K562 (cell line): ENCODE results near the gene DNAJC8. TPM values are rescaled to one million over a fixed set of nuclear protein-coding genes. Genes with fewer than 3 reads are reported as not detected.

Experiments used
- ATAC-seq: fragments of 200-7000 bp; cut with Tn5 transposase; 3 replicates; pipeline ENCODE4 v1.9.1; 2020; ENCODE audit warnings: moderate library complexity
- BruUV-seq: library from RNA; stranded (reverse); fragments of 400-500 nt; replicated peaks from 2 replicates; lab custom pipeline; 2021; lab: Mats Ljungman, UMichigan
- CTCF ChIA-PET: fragments of 300-600 bp; formaldehyde crosslinking; extraction: SDS; loops from one replicate; lab custom pipeline; 2021; ENCODE audit warnings: low intra/inter-chr PET ratio; lab: Yijun Ruan, JAX
- POLR2A ChIA-PET: fragments of 300-600, 350-650 bp; sonication (Branson Sonifier 250); formaldehyde crosslinking; extraction: SDS; loops from one replicate; lab custom pipeline; 2021; ENCODE audit warnings: antibody characterized with exemption, inconsistent platforms; lab: Yijun Ruan, JAX
- DNase-seq, 4 experiments: peaks; one replicate each; pipeline versions ENCODE4 v3.0.0 to v3.0.0-alpha.2; 2011 to 2018; ENCODE audit warnings: low spot score in 3 of 4, mixed read lengths in 3 of 4; ENCODE audit errors: extremely low read depth in 1 of 4
- FAIRE-seq: peaks from 2 replicates; lab custom pipeline; 2011; peaks lifted over from hg19 to GRCh38; lab: Jason Lieb, UNC
- H2AFZ ChIP-seq: 2 replicates; pipeline ENCODE4 v1.6.0; 2011; ENCODE audit warnings: low read depth, low read length, control low read depth, inconsistent platforms
- H3K27ac ChIP-seq: fragments of 200-600 bp; 3 replicates; pipeline ENCODE4 v1.8.0; 2011; ENCODE audit warnings: low read depth, mild to moderate bottlenecking, control low read depth, inconsistent platforms, low read length, moderate library complexity, mixed read lengths; ENCODE audit errors: extremely low read depth
- H3K27me3 ChIP-seq, 2 experiments: fragments of 300-600 bp in 1 of 2; 2 replicates in 1 of 2; 3 replicates in 1 of 2; pipeline versions ENCODE4 v1.6.0 to v1.8.0; 2011; ENCODE audit warnings: inconsistent platforms in 2 of 2, low read length in 2 of 2, mild to moderate bottlenecking in 1 of 2, mixed read lengths in 1 of 2, moderate library complexity in 1 of 2; ENCODE audit not compliant: control insufficient read depth in 2 of 2, insufficient read depth in 2 of 2
- H3K36me3 ChIP-seq: fragments of 300-600 bp; 3 replicates; pipeline ENCODE4 v1.8.0; 2011; ENCODE audit warnings: mild to moderate bottlenecking, low read length, inconsistent platforms; ENCODE audit not compliant: control insufficient read depth, insufficient read depth
- H3K4me1 ChIP-seq, 2 experiments: fragments of 200-600 bp in 1 of 2; replicated peaks in 1 of 2; 2 replicates in 1 of 2; 3 replicates in 1 of 2; pipeline versions ENCODE4 v1.5.1 to v1.8.0; 2011; ENCODE audit warnings: inconsistent platforms in 2 of 2, low read length in 2 of 2, mild to moderate bottlenecking in 1 of 2, mixed read lengths in 1 of 2, moderate library complexity in 1 of 2; ENCODE audit not compliant: control insufficient read depth in 2 of 2, insufficient read depth in 2 of 2
- H3K4me2 ChIP-seq: 2 replicates; pipeline ENCODE4 v1.6.1; 2011; ENCODE audit warnings: low read length, control low read depth, inconsistent platforms, mixed read lengths; ENCODE audit not compliant: insufficient read depth
- H3K4me3 ChIP-seq: fragments of 200-600 bp; sonication (generic), shearing (Covaris generic); 2 replicates; pipeline ENCODE4 v1.5.1; 2016; ENCODE audit warnings: control low read depth, inconsistent platforms
- H3K79me2 ChIP-seq: fragments of 200-600 bp; 3 replicates; pipeline ENCODE4 v1.8.0; 2011; ENCODE audit warnings: low read length, inconsistent platforms; ENCODE audit not compliant: control insufficient read depth, insufficient read depth
- H3K9ac ChIP-seq, 2 experiments: 2 replicates each; pipeline versions ENCODE4 v1.6.0 to v1.6.1; 2011; ENCODE audit warnings: low read depth in 2 of 2, low read length in 2 of 2, control low read depth in 1 of 2, inconsistent platforms in 1 of 2, mild to moderate bottlenecking in 1 of 2, mixed read lengths in 1 of 2; ENCODE audit not compliant: insufficient read depth in 1 of 2
- H3K9me1 ChIP-seq: one replicate; pipeline ENCODE4 v1.6.0; 2011; ENCODE audit warnings: inconsistent platforms, mild to moderate bottlenecking, low read length, moderate library complexity; ENCODE audit not compliant: control insufficient read depth, insufficient read depth
- H3K9me3 ChIP-seq: replicated peaks from 2 replicates; pipeline ENCODE4 v1.5.1; 2011; ENCODE audit warnings: low read depth, low read length, inconsistent platforms; ENCODE audit not compliant: control insufficient read depth, insufficient read depth
- H4K20me1 ChIP-seq: replicated peaks from 2 replicates; pipeline ENCODE4 v1.6.1; 2011; ENCODE audit warnings: low read length, inconsistent platforms, mixed read lengths; ENCODE audit not compliant: control insufficient read depth, insufficient read depth
- ATF7 ChIP-seq: fragments of 450-650 bp; IDR thresholded peaks from 2 replicates; pipeline ENCODE4 v1.7.1; 2014; ENCODE audit warnings: mild to moderate bottlenecking, moderate library complexity
- E2F3 ChIP-seq: fragments of 250-450 bp; sonication (Bioruptor Pico); IDR thresholded peaks from 2 replicates; pipeline ENCODE4 v1.4.0; 2020; ENCODE audit warnings: mild to moderate bottlenecking
- HMG20A ChIP-seq: fragments of 450-650 bp; formaldehyde crosslinking; conservative IDR thresholded peaks from 2 replicates; pipeline ENCODE4 v1.4.0; 2020; ENCODE audit warnings: mild to moderate bottlenecking, mixed read lengths
- MEIS2 ChIP-seq: fragments of 450-650 bp; IDR thresholded peaks from 2 replicates; pipeline ENCODE4 v1.6.1; 2014; ENCODE audit warnings: mild to moderate bottlenecking; ENCODE audit not compliant: partially characterized antibody
- MXI1 ChIP-seq: IDR thresholded peaks from 2 replicates; pipeline ENCODE4 v1.6.1; 2011; ENCODE audit warnings: low read depth, mild to moderate bottlenecking, improper control_type of control experiment, low read length
- NFATC3 ChIP-seq: fragments of 450-650 bp; IDR thresholded peaks from 2 replicates; pipeline ENCODE4 v1.6.1; 2017; ENCODE audit warnings: mild to moderate bottlenecking
- POLR3G ChIP-seq: IDR thresholded peaks from 2 replicates; pipeline ENCODE4 v1.6.1; 2011; ENCODE audit not compliant: insufficient read length, insufficient replicate concordance; ENCODE audit errors: extremely low read depth
- POU5F1 ChIP-seq: fragments of 150-350 bp; IDR thresholded peaks from 2 replicates; pipeline ENCODE4 v1.6.1; 2014; ENCODE audit warnings: borderline replicate concordance, low read length, low read depth, mild to moderate bottlenecking; ENCODE audit not compliant: partially characterized antibody
- SIRT6 ChIP-seq: IDR thresholded peaks from one replicate; pipeline ENCODE4 v1.6.1; 2012; ENCODE audit warnings: low read depth, mild to moderate bottlenecking, control low read depth, inconsistent platforms, low read length, moderate library complexity
- SRSF1 ChIP-seq: fragments of 200-400 bp; formaldehyde crosslinking; IDR thresholded peaks from 2 replicates; pipeline ENCODE4 v1.6.1; 2017; ENCODE audit warnings: mild to moderate bottlenecking, low read depth, low read length, moderate library complexity
- SUPT5H ChIP-seq: fragments of 450-650 bp; IDR thresholded peaks from 2 replicates; pipeline ENCODE4 v1.6.1; 2016
- TAL1 ChIP-seq: fragments of 450-650 bp; IDR thresholded peaks from 2 replicates; pipeline ENCODE4 v1.6.1; 2016; ENCODE audit warnings: mild to moderate bottlenecking
- TCF3 ChIP-seq: sonication (generic); formaldehyde crosslinking; IDR thresholded peaks from 2 replicates; pipeline ENCODE4 v1.4.0; 2020; ENCODE audit warnings: mild to moderate bottlenecking, missing genetic modification reagents
- TCF7L2 ChIP-seq: fragments of 150-350 bp; IDR thresholded peaks from 2 replicates; pipeline ENCODE4 v1.6.1; 2016; ENCODE audit warnings: low read depth, mild to moderate bottlenecking, low read length, moderate library complexity
- YBX1 ChIP-seq: fragments of 450-650 bp; IDR thresholded peaks from 2 replicates; pipeline ENCODE4 v1.7.1; 2016; ENCODE audit warnings: mild to moderate bottlenecking
- WGBS: fragments of 100-300 bp; shearing (Covaris generic); methylation state at CpG from one replicate; pipeline ENCODE4 v1.1.6; 2016; ENCODE audit warnings: low coverage, mixed read lengths; ENCODE audit not compliant: insufficient coverage; ENCODE audit errors: missing lambda C conversion rate; 5-methylcytosine and 5-hydroxymethylcytosine counted together
- in situ Hi-C: fragments of 300-500 bp; cut with MboI; formaldehyde crosslinking; loops from 4 replicates; pipeline ENCODE4 v1.15.0; 2018; ENCODE audit warnings: inconsistent platforms, mixed read lengths
- intact Hi-C: fragments of 100-400 bp; cut with micrococcal nuclease; formaldehyde crosslinking; loops from 2 replicates; pipeline ENCODE4 v1.14.2; 2022
- polyA plus RNA-seq, 8 experiments: library from polyadenylated mRNA; depleted of rRNA in 4 of 8; stranded (reverse) in 5 of 8; unstranded in 3 of 8; fragments of >200 nt; fragmentation: Nextera tagmentation in 2 of 8; fragmentation: Illumina TruSeq in 1 of 8; extraction: Ambion mirVana in 2 of 8; extraction: Trizol in 1 of 8; gene quantifications; 2 replicates each; pipeline versions ENCODE4 v1.2.1 to v1.2.3, GENCODE V29; 2011 to 2014; ENCODE audit warnings: inconsistent platforms in 1 of 8, missing spikeins in 1 of 8
- total RNA-seq, 7 experiments: library from RNA; depleted of rRNA in 6 of 7; stranded (reverse); fragments of >200 nt in 6 of 7; fragmentation: Illumina TruSeq in 2 of 7; extraction: Trizol in 2 of 7; gene quantifications; 2 replicates each; pipeline versions ENCODE4 v1.2.1 to v1.2.3, GENCODE V29; 2011 to 2021; ENCODE audit warnings: low replicate concordance in 1 of 7
- TF ChIP-seq, protein P1 (sequence below): fragments of 450-650 bp; IDR thresholded peaks from 2 replicates; pipeline ENCODE4 v1.6.1; 2016; ENCODE audit warnings: borderline replicate concordance
- TF ChIP-seq, protein P2 (sequence below): sonication (generic); formaldehyde crosslinking; IDR thresholded peaks from 2 replicates; pipeline ENCODE4 v1.9.0; 2022; ENCODE audit warnings: mild to moderate bottlenecking, missing genetic modification reagents

The DNAJC8 gene
- total and polyA plus RNA-seq, 9 of the 15 experiments (the other 6 are each of a cell fraction or from before 2014, with no cell fraction given) = 143 to 508 (median 209) TPM

DNA sequence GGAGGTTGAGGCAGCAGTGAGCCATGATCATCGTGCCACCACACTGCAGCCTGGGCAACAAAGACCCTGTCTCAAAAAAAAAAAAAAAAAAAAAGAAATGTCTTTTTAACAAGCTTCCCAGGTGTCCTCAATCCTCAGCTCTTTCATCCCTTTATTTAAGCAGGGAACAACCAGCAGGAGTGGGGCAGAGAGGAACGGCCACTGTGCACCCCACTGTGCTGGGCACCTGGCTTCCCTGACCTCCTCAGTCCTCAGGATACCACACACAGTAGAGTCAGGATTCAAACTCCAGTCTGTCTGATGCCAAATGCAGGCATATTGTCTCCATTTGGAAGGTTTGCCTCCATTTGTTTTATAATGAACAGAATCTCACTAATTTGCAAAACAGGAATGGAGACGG is 36.5 kb downstream of the DNAJC8 start (continued):
- TF ChIP-seq ATF7 (no peak), E2F3 (CRISPR knock-in tag) (no peak)

DNA sequence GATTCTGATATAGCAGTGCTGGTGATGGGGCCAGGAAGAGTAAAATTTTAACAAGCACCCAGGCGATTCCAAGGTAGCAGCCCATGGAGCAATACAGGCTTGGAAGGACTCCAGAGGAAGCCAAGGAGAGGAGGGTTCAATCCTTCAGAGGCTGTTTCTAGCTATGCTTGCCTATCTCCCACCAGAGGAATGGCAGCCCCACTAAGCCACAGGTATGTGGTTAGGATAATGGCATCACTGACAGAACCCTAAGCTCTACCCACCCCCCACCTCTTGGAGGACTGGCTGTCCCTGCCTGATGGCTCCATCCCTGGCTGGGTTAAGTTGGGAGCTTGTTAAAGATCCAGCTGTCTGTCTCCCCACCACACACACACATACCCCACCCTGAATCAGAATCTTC is 37.0 kb downstream of the DNAJC8 start:
- Histone ChIP-seq H3K4me3 (no peak overlapping the region), H3K9ac (no peak overlapping the region), H3K9me3 (no peaks in the 10 kb centered on the region), H3K79me2 (no peaks in the 10 kb centered on the region), H3K27ac (no peak overlapping the region), H4K20me1 (no peaks in the 10 kb centered on the region), H3K4me2 (no peak overlapping the region), H3K9me1 (no peaks in the 10 kb centered on the region), H3K4me1 (peaks cover 21 to 23% of the 10 kb centered on the region in 2 experiments), H3K27me3 (no peaks in the 10 kb centered on the region), H3K36me3 (peaks cover 33% of the 10 kb centered on the region), H2AFZ (no peak overlapping the region)
- POLR2A ChIA-PET = interaction anchor here (0.9 to 2.5 kb wide), 5 partner anchors 8 to 986 kb away, joined by 3 to 7 read pairs (median 4); no protein-coding TSS in a partner anchor
- DNase-seq (peak in 1 of 4 experiments; percentile 14), ATAC-seq (no peak), FAIRE-seq (no peak)
- 40% methylated on average over 1 of the region's 1 CpG for WGBS
- intact Hi-C loops (no loop called here), in situ Hi-C loops (loop anchor here (10.0 kb wide), 1 partner anchor 331 kb away; no protein-coding TSS in a partner anchor)
- CTCF ChIA-PET = no interaction called here
- no TSS peak for BruUV-seq
- TF ChIP-seq NFATC3 = no peak
- TF ChIP-seq YBX1 = no peak
- no peak for TF ChIP-seq SIRT6
- TF ChIP-seq HMG20A = no peak
- TF ChIP-seq MXI1 = no peak
- TF ChIP-seq, protein P1, sequence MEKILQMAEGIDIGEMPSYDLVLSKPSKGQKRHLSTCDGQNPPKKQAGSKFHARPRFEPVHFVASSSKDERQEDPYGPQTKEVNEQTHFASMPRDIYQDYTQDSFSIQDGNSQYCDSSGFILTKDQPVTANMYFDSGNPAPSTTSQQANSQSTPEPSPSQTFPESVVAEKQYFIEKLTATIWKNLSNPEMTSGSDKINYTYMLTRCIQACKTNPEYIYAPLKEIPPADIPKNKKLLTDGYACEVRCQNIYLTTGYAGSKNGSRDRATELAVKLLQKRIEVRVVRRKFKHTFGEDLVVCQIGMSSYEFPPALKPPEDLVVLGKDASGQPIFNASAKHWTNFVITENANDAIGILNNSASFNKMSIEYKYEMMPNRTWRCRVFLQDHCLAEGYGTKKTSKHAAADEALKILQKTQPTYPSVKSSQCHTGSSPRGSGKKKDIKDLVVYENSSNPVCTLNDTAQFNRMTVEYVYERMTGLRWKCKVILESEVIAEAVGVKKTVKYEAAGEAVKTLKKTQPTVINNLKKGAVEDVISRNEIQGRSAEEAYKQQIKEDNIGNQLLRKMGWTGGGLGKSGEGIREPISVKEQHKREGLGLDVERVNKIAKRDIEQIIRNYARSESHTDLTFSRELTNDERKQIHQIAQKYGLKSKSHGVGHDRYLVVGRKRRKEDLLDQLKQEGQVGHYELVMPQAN = no peak
- TF ChIP-seq, protein P2, sequence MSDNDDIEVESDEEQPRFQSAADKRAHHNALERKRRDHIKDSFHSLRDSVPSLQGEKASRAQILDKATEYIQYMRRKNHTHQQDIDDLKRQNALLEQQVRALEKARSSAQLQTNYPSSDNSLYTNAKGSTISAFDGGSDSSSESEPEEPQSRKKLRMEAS (CRISPR knock-in tag) = no peak
- TF ChIP-seq TCF3 (CRISPR knock-in tag) = no peak
- no peak for TF ChIP-seq POU5F1
- TF ChIP-seq TAL1 = no peak
- no peak for TF ChIP-seq SRSF1
- TF ChIP-seq TCF7L2 = no peak
- no peak for TF ChIP-seq SUPT5H
- no peak for TF ChIP-seq MEIS2
- TF ChIP-seq POLR3G = no peak
